GM19351 (cell line): Measurements from ENCODE around the gene ENAH.
"Not testable (repeated sequence)": the region's sequence is repeated elsewhere in the genome, so short reads cannot be mapped to it uniquely, and the experiment has no call there.

ENCODE experiments used
- ATAC-seq: cut with Tn5 transposase; IDR thresholded peaks from one replicate; pipeline ENCODE4 v1.9.1; 2021; ENCODE audit warnings: mild to moderate bottlenecking, moderate library complexity; ENCODE audit not compliant: unreplicated experiment

Gene ENAH

GRCh38 chr1:225652729-225653462, at the start of gene ENAH:
Gene ENAH, minus strand, starts transcription at chr1:225653123. Its CDS starts 433 bp downstream, at chr1:225652690.
- peak; percentile 74 for ATAC-seq

- no peak for ATAC-seq
These were observed 48.1 kb upstream of the ENAH start for GRCh38 chr1:225700889-225701465.

- no peak for ATAC-seq
These were observed 47.4 kb upstream of the ENAH start for GRCh38 chr1:225700164-225700821.

GRCh38 chr1:225699336-225699735, 46.4 kb upstream of the ENAH start:
- ATAC-seq: no peak

GRCh38 chr1:225698194-225698593, 45.3 kb upstream of the ENAH start:
- not testable (repeated sequence) for ATAC-seq

- ATAC-seq: no peak
These were observed 44.5 kb upstream of the ENAH start for GRCh38 chr1:225697428-225697827.

- ATAC-seq: no peak
These were observed 42.8 kb upstream of the ENAH start for GRCh38 chr1:225695578-225696337.

- no peak for ATAC-seq
These were observed 41.3 kb upstream of the ENAH start for GRCh38 chr1:225694151-225694603.

GRCh38 chr1:225693697-225694096, 40.8 kb upstream of the ENAH start:
- ATAC-seq: not testable (repeated sequence)

GRCh38 chr1:225693085-225693696, 40.3 kb upstream of the ENAH start:
- no peak for ATAC-seq

- ATAC-seq: no peak
These were observed 39.6 kb upstream of the ENAH start for GRCh38 chr1:225692517-225692879.

- no peak for ATAC-seq
These were observed 39.1 kb upstream of the ENAH start for GRCh38 chr1:225691861-225692516.

- no peak for ATAC-seq
These were observed 38.5 kb upstream of the ENAH start for GRCh38 chr1:225691377-225691776.

- no peak for ATAC-seq
These were observed 37.0 kb upstream of the ENAH start for GRCh38 chr1:225689882-225690459.

GRCh38 chr1:225688345-225688744, 35.4 kb upstream of the ENAH start:
- no peak for ATAC-seq

GRCh38 chr1:225685476-225686176, 32.7 kb upstream of the ENAH start:
- ATAC-seq: no peak

GRCh38 chr1:225684741-225685140, 31.8 kb upstream of the ENAH start:
- no peak for ATAC-seq

- no peak for ATAC-seq
These were observed 28.3 kb upstream of the ENAH start for GRCh38 chr1:225681231-225681630.

- ATAC-seq: no peak
These were observed 25.6 kb upstream of the ENAH start for GRCh38 chr1:225678545-225678944.
